GM20000 (cell line): Measurements from ENCODE around the gene MYO15A.

Source experiments
- DNase-seq: peaks from one replicate; pipeline ENCODE4 v3.0.0; 2012; ENCODE audit warnings: low spot score
- CTCF ChIP-seq: IDR thresholded peaks from 2 replicates; pipeline ENCODE4 v1.5.1; 2012; ENCODE audit warnings: mild to moderate bottlenecking, control low read depth; ENCODE audit errors: extremely low read depth, missing control alignments

MYO15A gene

DNA sequence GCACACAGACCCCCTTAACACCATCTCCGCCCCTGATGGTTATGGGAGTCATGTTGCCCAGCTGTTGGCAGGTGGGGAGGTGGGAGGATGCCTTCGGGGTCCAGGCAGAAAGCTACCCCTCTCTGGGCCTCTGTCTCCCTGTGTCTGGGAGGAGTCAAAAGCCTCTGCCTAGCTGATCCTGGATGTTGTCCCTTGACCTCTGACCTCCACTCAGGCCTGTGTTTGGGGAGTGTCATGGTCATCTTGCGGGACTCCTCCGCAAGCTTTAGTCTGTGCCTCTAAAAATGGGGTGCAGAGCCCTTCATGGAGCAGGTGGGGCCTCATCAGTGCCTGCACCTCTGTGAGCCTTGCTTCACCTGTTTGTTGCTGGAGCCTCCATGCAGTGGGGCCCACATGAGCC, 120.7 kb downstream of the MYO15A start:
- no peak for TF ChIP-seq CTCF
- DNase-seq: no peak
